Progenitor cell of endocrine pancreas (in vitro differentiated cells): ENCODE results near the gene SCNN1A. TPM values are rescaled to one million over a fixed set of nuclear protein-coding genes. Genes with fewer than 3 reads are reported as not detected.
A peak's percentile ranks its signal among the peaks of the same experiment; 100 is the strongest.

ENCODE experiments used
- DNase-seq: peaks from one replicate; pipeline ENCODE4 v3.0.0; 2021; ENCODE audit warnings: low spot score; ENCODE audit not compliant: unreplicated experiment
- H3K27ac Mint-ChIP-seq: 2 replicates; pipeline ENCODE4 v1.8.0; 2021; ENCODE audit warnings: mild to moderate bottlenecking, moderate library complexity, mixed read lengths
- H3K27me3 Mint-ChIP-seq: 2 replicates; pipeline ENCODE4 v1.8.0; 2021; ENCODE audit warnings: mixed read lengths
- H3K36me3 Mint-ChIP-seq: 2 replicates; pipeline ENCODE4 v1.8.0; 2022; ENCODE audit warnings: mixed read lengths; ENCODE audit not compliant: insufficient read depth
- H3K4me1 Mint-ChIP-seq: 2 replicates; pipeline ENCODE4 v1.8.0; 2021; ENCODE audit warnings: low read depth, mixed read lengths
- H3K4me3 Mint-ChIP-seq: 2 replicates; pipeline ENCODE4 v1.8.0; 2021; ENCODE audit warnings: low read depth, mild to moderate bottlenecking, moderate library complexity, mixed read lengths
- H3K9me3 Mint-ChIP-seq: 2 replicates; pipeline ENCODE4 v1.8.0; 2021; ENCODE audit warnings: low read depth, mixed read lengths
- CTCF ChIP-seq: fragments of 200-600 bp; sonication (generic); IDR thresholded peaks from one replicate; pipeline ENCODE4 v1.5.0; 2021; ENCODE audit warnings: antibody characterized with exemption, mild to moderate bottlenecking; ENCODE audit not compliant: unreplicated experiment
- total RNA-seq: library from RNA; stranded (reverse); gene quantifications from 2 replicates; pipeline ENCODE4 v1.2.1, GENCODE V29; 2021

SCNN1A gene
- total RNA-seq, 1 donor from 2014 or later, result 14.3 TPM

GRCh38 chr12:6302621-6303020, 72.7 kb downstream of the SCNN1A start:
- Mint-ChIP-seq H3K27ac (no peak overlapping the region), H3K4me1 (peaks cover 3% of the 10 kb centered on the region), H3K9me3 (peaks cover 3% of the 10 kb centered on the region), H3K27me3 (peaks cover 23% of the 10 kb centered on the region), H3K36me3 (no peaks in the 10 kb centered on the region), H3K4me3 (no peak overlapping the region)
- no peak for DNase-seq
- no peak for TF ChIP-seq CTCF

GRCh38 chr12:6301721-6302120, 73.6 kb downstream of the SCNN1A start:
- Mint-ChIP-seq H3K36me3 (no peaks in the 10 kb centered on the region), H3K27me3 (peaks cover 15% of the 10 kb centered on the region), H3K27ac (no peak overlapping the region), H3K4me1 (peaks cover 7% of the 10 kb centered on the region), H3K4me3 (no peak overlapping the region), H3K9me3 (peaks cover 3% of the 10 kb centered on the region)
- TF ChIP-seq CTCF, result no peak
- no peak for DNase-seq

- DNase-seq, result no peak
- Mint-ChIP-seq H3K27me3 (no peaks in the 10 kb centered on the region), H3K27ac (peak overlapping the region; percentile 32), H3K36me3 (no peaks in the 10 kb centered on the region), H3K4me3 (no peak overlapping the region), H3K4me1 (peaks cover 22% of the 10 kb centered on the region), H3K9me3 (peaks cover 3% of the 10 kb centered on the region)
- TF ChIP-seq CTCF, result no peak
Measured at GRCh38 chr12:6297170-6297569, 78.2 kb downstream of the SCNN1A start.

Other genes with a start within 250 kb of the SCNN1A start
- gene CD9, start 175.2 kb downstream of the SCNN1A start, total RNA-seq, result 6.0 and 10.8 TPM in 2 replicates
- 40.5 and 44.0 TPM in 2 replicates for gene PLEKHG6, start 64.9 kb downstream of the SCNN1A start, total RNA-seq
- gene TNFRSF1A, start 33.5 kb downstream of the SCNN1A start, total RNA-seq, result 67.5 and 68.8 TPM in 2 replicates
- gene LTBR, start 8.6 kb upstream of the SCNN1A start, total RNA-seq, result 17.8 and 18.3 TPM in 2 replicates
- gene CD27, start 69.4 kb upstream of the SCNN1A start, total RNA-seq, result not detected in 2 replicates
- gene TAPBPL, start 76.5 kb upstream of the SCNN1A start, total RNA-seq, result 2.4 TPM in 2 replicates
- 3.6 and 5.5 TPM in 2 replicates for gene VAMP1, start 95.1 kb upstream of the SCNN1A start, total RNA-seq
- 279 and 297 TPM in 2 replicates for gene MRPL51, start 117.7 kb upstream of the SCNN1A start, total RNA-seq
- gene NCAPD2, start 118.5 kb upstream of the SCNN1A start, total RNA-seq, result 97.4 and 99.1 TPM in 2 replicates
- gene GAPDH, start 159.0 kb upstream of the SCNN1A start, total RNA-seq, result 2,230 and 2,287 TPM in 2 replicates
- 21.7 and 22.3 TPM in 2 replicates for gene IFFO1, start 180.5 kb upstream of the SCNN1A start, total RNA-seq
- gene NOP2, start 192.7 kb upstream of the SCNN1A start, total RNA-seq, result 95.9 and 96.0 TPM in 2 replicates
- 370 and 406 TPM in 2 replicates for gene CHD4, start 231.8 kb upstream of the SCNN1A start, total RNA-seq